PFSK-1 (cell line): ENCODE results near the gene FAM217B. TPM values are rescaled to one million over a fixed set of nuclear protein-coding genes. Genes with fewer than 3 reads are reported as not detected.

Experiments used
- FOXP2 ChIP-seq: optimal IDR thresholded peaks from 2 replicates; pipeline ENCODE3; 2011; ENCODE audit warnings: borderline replicate concordance, control low read depth, inconsistent platforms; ENCODE audit not compliant: insufficient read depth; ENCODE audit errors: extremely low read length, extremely low read depth
- POLR2AphosphoS5 ChIP-seq: IDR thresholded peaks from 2 replicates; pipeline ENCODE4 v1.6.1; 2012; ENCODE audit warnings: low read depth, mild to moderate bottlenecking, control low read depth, low read length, moderate library complexity
- REST ChIP-seq, 2 experiments: IDR thresholded peaks; 2 replicates each; pipeline versions ENCODE4 v1.6.1 to v1.8.0; 2011 to 2012; ENCODE audit warnings: low read depth in 2 of 2, low read length in 2 of 2, control low read depth in 1 of 2, inconsistent platforms in 1 of 2, mild to moderate bottlenecking in 1 of 2, moderate library complexity in 1 of 2; ENCODE audit not compliant: insufficient read depth in 1 of 2
- SIN3A ChIP-seq: IDR thresholded peaks from 2 replicates; pipeline ENCODE4 v1.6.1; 2012; ENCODE audit warnings: mild to moderate bottlenecking, low read length, moderate library complexity, borderline replicate concordance; ENCODE audit not compliant: insufficient read depth
- TAF1 ChIP-seq: IDR thresholded peaks from 2 replicates; pipeline ENCODE4 v1.6.1; 2012; ENCODE audit warnings: low read length, control low read depth, borderline replicate concordance; ENCODE audit not compliant: insufficient read depth
- polyA plus RNA-seq: library from polyadenylated mRNA; unstranded; fragments of >200 nt; gene quantifications from one replicate; pipeline ENCODE4 v1.2.1, GENCODE V29; 2012; ENCODE audit warnings: low read depth, missing spikeins; ENCODE audit not compliant: insufficient read length

Gene FAM217B
- 1.8 TPM for polyA plus RNA-seq

DNA sequence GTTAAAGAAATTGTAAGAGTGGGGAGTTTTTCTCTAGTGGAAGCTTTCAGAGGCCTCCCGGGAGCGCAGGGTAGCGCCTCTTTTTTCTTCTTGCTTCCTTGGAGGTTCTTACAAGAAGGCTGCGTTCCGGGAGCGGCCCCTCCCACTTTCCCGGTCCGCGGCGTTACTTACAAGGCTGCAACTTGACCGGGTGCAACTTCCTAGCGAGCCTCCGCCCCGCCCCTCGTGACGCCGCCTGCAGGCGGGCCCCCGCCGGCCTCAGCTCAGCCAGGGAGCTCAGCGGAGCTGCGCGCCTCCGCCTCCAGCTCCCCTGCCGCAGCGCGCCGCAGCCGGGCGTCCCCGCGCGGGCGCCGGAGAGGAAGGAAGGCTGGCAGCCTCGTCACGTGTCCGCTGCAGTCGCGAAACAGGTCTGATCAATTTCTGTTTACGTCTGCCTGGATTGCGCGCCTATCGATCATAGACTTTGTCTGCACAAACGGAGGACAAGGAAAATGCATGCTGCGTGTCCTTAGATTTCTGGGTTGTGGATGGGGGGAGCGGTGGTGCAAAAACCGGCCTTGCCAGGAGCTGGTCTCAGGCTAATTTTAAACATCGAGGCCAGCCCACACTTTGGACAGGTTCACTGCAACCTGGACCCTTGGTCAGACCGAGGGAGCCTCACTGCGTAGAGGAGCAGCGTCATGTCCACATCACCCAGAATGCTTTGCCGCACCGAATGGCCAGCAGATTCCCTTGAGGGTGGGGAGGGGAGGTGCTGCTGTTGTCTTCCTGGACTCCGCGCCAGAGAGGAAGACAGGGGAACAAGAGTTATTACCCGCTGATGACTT, at the start of gene FAM217B, which contains the start of gene PPP1R3D:
TSS of gene FAM217B (plus strand) at position 261 of the 827 bp plus-strand sequence. CDS start 3,555 bp downstream, outside the sequence.
TSS of gene PPP1R3D (minus strand) at position 177 of the 827 bp plus-strand sequence. CDS start 374 bp downstream, outside the sequence.
- TF ChIP-seq POLR2AphosphoS5 (peak; percentile 40; the same call in 1 of the 2 replicates), FOXP2 (peak; percentile 92), REST (IDR thresholded peaks at IDR 0.05; ENCODE audit: insufficient read depth in 1 of 2, low read depth in 2 of 2, low read length in 2 of 2) (no peak), TAF1 (peak; percentile 67; the same call in 1 of the 2 replicates), SIN3A (no peak)

DNA sequence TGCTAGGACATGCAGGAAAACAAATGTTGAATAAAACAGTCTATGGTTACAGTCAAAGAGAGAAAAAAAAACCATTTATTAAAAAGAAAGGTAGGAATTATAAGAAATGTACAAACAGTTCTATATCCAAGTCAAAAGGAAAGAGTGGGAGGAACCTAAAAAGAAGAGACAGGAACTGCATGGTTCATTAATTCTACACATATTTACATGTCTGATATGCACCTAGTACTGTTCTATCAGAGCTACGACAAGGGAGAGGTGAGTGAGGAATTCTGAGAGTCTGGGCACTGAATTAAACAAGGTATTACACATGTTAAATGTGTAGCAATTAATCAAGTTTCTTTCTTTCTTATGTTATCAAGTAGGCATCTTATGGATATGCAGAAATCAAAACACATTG, 48.6 kb upstream of the FAM217B start:
- TF ChIP-seq POLR2AphosphoS5 (no peak), TAF1 (no peak), REST (IDR thresholded peaks at IDR 0.05; ENCODE audit: insufficient read depth in 1 of 2, low read depth in 2 of 2, low read length in 2 of 2) (no peak)

- TF ChIP-seq SIN3A (no peak), REST (IDR thresholded peaks at IDR 0.05; ENCODE audit: insufficient read depth in 1 of 2, low read depth in 2 of 2, low read length in 2 of 2) (no peak), POLR2AphosphoS5 (no peak), FOXP2 (no peak), TAF1 (no peak)
These were observed 44.3 kb upstream of the FAM217B start for GRCh38 chr20:59895908-59896307.

- no peak for TF ChIP-seq POLR2AphosphoS5
- TF ChIP-seq REST (IDR thresholded peaks at IDR 0.05; ENCODE audit: insufficient read depth in 1 of 2, low read depth in 2 of 2, low read length in 2 of 2), result no peak
These were observed 37.7 kb upstream of the FAM217B start for GRCh38 chr20:59902470-59902869.

DNA sequence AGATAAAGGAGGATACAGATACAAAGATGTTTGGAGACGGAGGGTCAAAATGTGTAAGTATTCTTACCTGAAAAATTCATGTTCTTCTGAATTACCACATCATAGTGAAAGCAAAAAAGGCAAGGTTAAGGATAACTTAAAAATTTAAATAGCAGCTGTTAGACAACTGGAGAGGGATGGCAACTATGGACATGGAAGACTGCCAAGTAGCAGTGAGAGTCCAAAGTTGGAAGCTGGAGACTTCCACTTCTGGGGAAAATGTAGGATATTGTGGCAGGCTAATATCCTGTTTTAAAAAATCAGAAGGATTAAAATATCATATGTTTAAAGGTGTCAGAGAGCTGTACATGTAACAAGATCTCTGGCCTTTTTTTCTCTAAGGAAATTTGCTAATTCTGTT, 36.6 kb upstream of the FAM217B start:
- no peak for TF ChIP-seq FOXP2
- TF ChIP-seq SIN3A, result no peak
- no peak for TF ChIP-seq TAF1
- TF ChIP-seq POLR2AphosphoS5, result no peak
- no peak for TF ChIP-seq REST (IDR thresholded peaks at IDR 0.05; ENCODE audit: insufficient read depth in 1 of 2, low read depth in 2 of 2, low read length in 2 of 2)
